IPS DF 19.7 (cell line): Measurements from ENCODE around the gene CCDC187.

Experiments used
- DNase-seq: peaks from one replicate; pipeline ENCODE4 v3.0.0-alpha.2; 2013; ENCODE audit warnings: low read depth, low spot score

Gene CCDC187

GRCh38 chr9:136253246-136254130, 50.4 kb downstream of the CCDC187 start:
- DNase-seq, result no peak

- no peak for DNase-seq
Measured at GRCh38 chr9:136252846-136253245, 51.0 kb downstream of the CCDC187 start.

- no peak for DNase-seq
Measured at GRCh38 chr9:136252281-136252680, 51.6 kb downstream of the CCDC187 start.

- DNase-seq, result no peak
Measured at GRCh38 chr9:136251264-136252115, 52.4 kb downstream of the CCDC187 start.

GRCh38 chr9:136250676-136251075, 53.2 kb downstream of the CCDC187 start:
- DNase-seq, result no peak

GRCh38 chr9:136249877-136250559, 53.9 kb downstream of the CCDC187 start:
- no peak for DNase-seq

GRCh38 chr9:136248951-136249876, 54.7 kb downstream of the CCDC187 start:
- DNase-seq, result no peak

GRCh38 chr9:136247947-136248637, 55.8 kb downstream of the CCDC187 start:
- no peak for DNase-seq

- no peak for DNase-seq
Measured at GRCh38 chr9:136247551-136247916, 56.4 kb downstream of the CCDC187 start.

- DNase-seq, result no peak
Measured at GRCh38 chr9:136246849-136247550, 56.9 kb downstream of the CCDC187 start.

GRCh38 chr9:136245219-136246150, 58.4 kb downstream of the CCDC187 start, which contains the start of gene QSOX2:
TSS of gene QSOX2 (minus strand) at chr9:136245812. CDS start at chr9:136245803, 9 bp downstream.
- no peak for DNase-seq

GRCh38 chr9:136244969-136245218, 59.0 kb downstream of the CCDC187 start:
- DNase-seq, result no peak

- no peak for DNase-seq
Measured at GRCh38 chr9:136244122-136244968, 59.5 kb downstream of the CCDC187 start.

- DNase-seq, result no peak
Measured at GRCh38 chr9:136243631-136244030, 60.3 kb downstream of the CCDC187 start.

- no peak for DNase-seq
Measured at GRCh38 chr9:136242918-136243525, 60.9 kb downstream of the CCDC187 start.

- no peak for DNase-seq
Measured at GRCh38 chr9:136242248-136242647, 61.6 kb downstream of the CCDC187 start.

- DNase-seq, result no peak
Measured at GRCh38 chr9:136241542-136241941, 62.4 kb downstream of the CCDC187 start.
